OCI-LY7 (cell line): ENCODE data around the gene EPHA3.

Experiments used
- CTCF ChIP-seq: fragments of 200-600 bp; sonication (generic); conservative IDR thresholded peaks from 2 replicates; pipeline ENCODE4 v1.5.1; 2014; ENCODE audit warnings: mild to moderate bottlenecking, antibody characterized with exemption, low read length, moderate library complexity, mixed read lengths
- EZH2phosphoT487 ChIP-seq: fragments of 200-600 bp; sonication (generic); IDR thresholded peaks from 2 replicates; pipeline ENCODE4 v1.6.1; 2018; ENCODE audit warnings: low read depth, borderline replicate concordance, mild to moderate bottlenecking, mixed run types, antibody characterized with exemption, low read length, moderate library complexity, mixed read lengths

- no peak for TF ChIP-seq CTCF
- no peak for TF ChIP-seq EZH2phosphoT487
These were observed 58.3 kb downstream of the EPHA3 start for GRCh38 chr3:89165636-89166263.
